ENCODE data around the gene ABCA7. TPM values are rescaled to one million over a fixed set of nuclear protein-coding genes. Genes with fewer than 3 reads are reported as not detected.

Gene ABCA7
- total RNA-seq, 2 experiments from 2014 or later, result 75.9 to 87.5 TPM

- peaks cover 12% of the 10 kb centered on the region for H3K4me1 Mint-ChIP-seq
These were observed 43.7 kb upstream of the ABCA7 start for GRCh38 chr19:996051-996838.

GRCh38 chr19:998064-998463 lies 41.8 kb upstream of the ABCA7 start:
- Mint-ChIP-seq H3K4me3 (no peak overlapping the region), H3K9me3 (no peaks in the 10 kb centered on the region), H3K27me3 (peaks cover 38% of the 10 kb centered on the region), H3K36me3 (ENCODE audit: low read depth) (no peaks in the 10 kb centered on the region), H3K4me1 (peaks cover 13% of the 10 kb centered on the region), H3K27ac (no peak overlapping the region)
- CTCF ChIA-PET, result interaction anchor here (1.2 kb wide), 1 partner anchor 136 kb away, joined by 3 read pairs; no protein-coding TSS in a partner anchor
- POLR2A ChIA-PET, result no interaction called here
- no peak for DNase-seq

More at GRCh38 chr19:996051-996838, 43.7 kb upstream of the ABCA7 start:
- H3K9me3 Mint-ChIP-seq, result no peaks in the 10 kb centered on the region
- peaks cover 32% of the 10 kb centered on the region for H3K27me3 Mint-ChIP-seq
- H3K4me3 Mint-ChIP-seq, result peak overlapping the region; percentile 36
- peaks cover 3% of the 10 kb centered on the region for H3K36me3 Mint-ChIP-seq (ENCODE audit: low read depth)
- ChIA-PET CTCF (interaction anchor here (0.7 to 1.8 kb wide), 4 partner anchors 73 to 248 kb away, joined by 3 to 4 read pairs (median 4); no protein-coding TSS in a partner anchor), POLR2A (interaction anchor here (0.5 kb wide), 1 partner anchor 117 kb away, joined by 3 read pairs; no protein-coding TSS in a partner anchor)
- peak overlapping the region; percentile 19 for H3K27ac Mint-ChIP-seq
- peak; percentile 70 for DNase-seq

- POLR2A ChIA-PET, result interaction anchor here (0.6 kb wide), 1 partner anchor 136 kb away, joined by 3 read pairs; no protein-coding TSS in a partner anchor
- Mint-ChIP-seq H3K4me3 (no peak overlapping the region), H3K27me3 (peaks cover 38% of the 10 kb centered on the region), H3K9me3 (no peaks in the 10 kb centered on the region), H3K4me1 (peaks cover 13% of the 10 kb centered on the region), H3K36me3 (ENCODE audit: low read depth) (no peaks in the 10 kb centered on the region), H3K27ac (no peak overlapping the region)
- CTCF ChIA-PET, result interaction anchor here (0.9 kb wide), 1 partner anchor 136 kb away, joined by 3 read pairs; no protein-coding TSS in a partner anchor
- no peak for DNase-seq
These were observed 40.6 kb upstream of the ABCA7 start for GRCh38 chr19:999379-999719.

- Mint-ChIP-seq H3K4me3 (no peak within 1 kb of the TSS), H3K4me1 (peaks cover 13% of the 10 kb centered on the region), H3K9me3 (no peaks in the 10 kb centered on the region), H3K27ac (no peak within 1 kb of the TSS), H3K27me3 (peaks cover 38% of the 10 kb centered on the region), H3K36me3 (ENCODE audit: low read depth) (no peaks in the 10 kb centered on the region)
- DNase-seq, result peak; percentile 68
- ChIA-PET POLR2A (no interaction called here), CTCF (no interaction called here)
These were observed 39.8 kb upstream of the ABCA7 start, which contains the start of gene GRIN3B for GRCh38 chr19:1000095-1000494. Gene GRIN3B, plus strand, starts transcription at chr19:1000419. Its CDS starts 19 bp downstream, at chr19:1000438.

- no peak overlapping the region for H3K27ac Mint-ChIP-seq
- DNase-seq, result no peak
- peaks cover 38% of the 10 kb centered on the region for H3K27me3 Mint-ChIP-seq
- H3K36me3 Mint-ChIP-seq (ENCODE audit: low read depth), result no peaks in the 10 kb centered on the region
- H3K4me1 Mint-ChIP-seq, result peaks cover 13% of the 10 kb centered on the region
- POLR2A ChIA-PET, result no interaction called here
- no peaks in the 10 kb centered on the region for H3K9me3 Mint-ChIP-seq
- CTCF ChIA-PET, result interaction anchor here (0.7 to 1.0 kb wide), 2 partner anchors 15 to 18 kb away, joined by 3 read pairs; no protein-coding TSS in a partner anchor
- H3K4me3 Mint-ChIP-seq, result no peak overlapping the region
These were observed 39.0 kb upstream of the ABCA7 start for GRCh38 chr19:1000591-1001537.

- peaks cover 34% of the 10 kb centered on the region for H3K27me3 Mint-ChIP-seq
- DNase-seq, result peak; percentile 66
- peaks cover 9% of the 10 kb centered on the region for H3K4me1 Mint-ChIP-seq
- ChIA-PET CTCF (interaction anchor here (0.7 to 1.0 kb wide), 2 partner anchors 16 to 19 kb away, joined by 3 read pairs; no protein-coding TSS in a partner anchor), POLR2A (no interaction called here)
- no peak overlapping the region for H3K27ac Mint-ChIP-seq
- H3K9me3 Mint-ChIP-seq, result no peaks in the 10 kb centered on the region
- no peak overlapping the region for H3K4me3 Mint-ChIP-seq
- H3K36me3 Mint-ChIP-seq (ENCODE audit: low read depth), result no peaks in the 10 kb centered on the region
These were observed 38.3 kb upstream of the ABCA7 start for GRCh38 chr19:1001538-1002166.

GRCh38 chr19:1002600-1002999 lies 37.3 kb upstream of the ABCA7 start:
- ChIA-PET POLR2A (no interaction called here), CTCF (interaction anchor here (0.6 kb wide), 1 partner anchor 328 kb away, joined by 6 read pairs; no protein-coding TSS in a partner anchor)
- no peak for DNase-seq
- H3K27ac Mint-ChIP-seq, result peak overlapping the region; percentile 3
- no peaks in the 10 kb centered on the region for H3K36me3 Mint-ChIP-seq (ENCODE audit: low read depth)
- no peaks in the 10 kb centered on the region for H3K9me3 Mint-ChIP-seq
- peaks cover 8% of the 10 kb centered on the region for H3K4me1 Mint-ChIP-seq
- peaks cover 29% of the 10 kb centered on the region for H3K27me3 Mint-ChIP-seq
- no peak overlapping the region for H3K4me3 Mint-ChIP-seq

- peaks cover 8% of the 10 kb centered on the region for H3K4me1 Mint-ChIP-seq
- no peaks in the 10 kb centered on the region for H3K9me3 Mint-ChIP-seq
- ChIA-PET CTCF (no interaction called here), POLR2A (no interaction called here)
- no peak overlapping the region for H3K4me3 Mint-ChIP-seq
- H3K36me3 Mint-ChIP-seq (ENCODE audit: low read depth), result peaks cover under 1% of the 10 kb centered on the region
- no peak overlapping the region for H3K27ac Mint-ChIP-seq
- no peak for DNase-seq
- peaks cover 23% of the 10 kb centered on the region for H3K27me3 Mint-ChIP-seq
These were observed 36.6 kb upstream of the ABCA7 start for GRCh38 chr19:1003283-1003682.

GRCh38 chr19:1004204-1004802 lies 35.6 kb upstream of the ABCA7 start:
- ChIA-PET CTCF (interaction anchor here (0.6 kb wide), 1 partner anchor 25 kb away, joined by 3 read pairs; no protein-coding TSS in a partner anchor), POLR2A (no interaction called here)
- Mint-ChIP-seq H3K9me3 (no peaks in the 10 kb centered on the region), H3K4me1 (peaks cover 5% of the 10 kb centered on the region), H3K36me3 (ENCODE audit: low read depth) (peaks cover 3% of the 10 kb centered on the region), H3K27me3 (peaks cover 15% of the 10 kb centered on the region), H3K4me3 (no peak overlapping the region), H3K27ac (no peak overlapping the region)
- no peak for DNase-seq

GRCh38 chr19:1004803-1005664 lies 34.9 kb upstream of the ABCA7 start:
- H3K36me3 Mint-ChIP-seq (ENCODE audit: low read depth), result peaks cover 4% of the 10 kb centered on the region
- H3K4me1 Mint-ChIP-seq, result peaks cover 4% of the 10 kb centered on the region
- DNase-seq, result no peak
- POLR2A ChIA-PET, result no interaction called here
- H3K27me3 Mint-ChIP-seq, result peaks cover 12% of the 10 kb centered on the region
- H3K4me3 Mint-ChIP-seq, result no peak overlapping the region
- peak overlapping the region; percentile 26 for H3K27ac Mint-ChIP-seq
- CTCF ChIA-PET, result interaction anchor here (0.6 kb wide), 2 partner anchors 208 to 304 kb away, joined by 3 read pairs; no protein-coding TSS in a partner anchor
- H3K9me3 Mint-ChIP-seq, result no peaks in the 10 kb centered on the region

- H3K27me3 Mint-ChIP-seq, result peaks cover 5% of the 10 kb centered on the region
- no peaks in the 10 kb centered on the region for H3K4me1 Mint-ChIP-seq
- H3K9me3 Mint-ChIP-seq, result no peaks in the 10 kb centered on the region
- peaks cover 4% of the 10 kb centered on the region for H3K36me3 Mint-ChIP-seq (ENCODE audit: low read depth)
- CTCF ChIA-PET, result interaction anchor here (0.6 kb wide), 1 partner anchor 168 kb away, joined by 3 read pairs; no protein-coding TSS in a partner anchor
- POLR2A ChIA-PET, result no interaction called here
- peak overlapping the region; percentile 25 for H3K27ac Mint-ChIP-seq
- no peak for DNase-seq
- H3K4me3 Mint-ChIP-seq, result no peak overlapping the region
These were observed 33.1 kb upstream of the ABCA7 start for GRCh38 chr19:1006711-1007398.
